Nephron progenitor cell (in vitro differentiated cells): Measurements from ENCODE around the gene BTBD2.

Experiments
- DNase-seq: peaks from one replicate; pipeline ENCODE4 v3.0.0; 2021
- H3K27ac Mint-ChIP-seq: 2 replicates; pipeline ENCODE4 v1.8.0; 2021; ENCODE audit warnings: mild to moderate bottlenecking, moderate library complexity, mixed read lengths
- H3K27me3 Mint-ChIP-seq: 2 replicates; pipeline ENCODE4 v1.8.0; 2021; ENCODE audit warnings: mild to moderate bottlenecking, low read depth, mixed read lengths; ENCODE audit not compliant: poor library complexity
- H3K36me3 Mint-ChIP-seq: 2 replicates; pipeline ENCODE4 v1.8.0; 2021; ENCODE audit warnings: low read depth, mixed read lengths
- H3K4me1 Mint-ChIP-seq: 2 replicates; pipeline ENCODE4 v1.8.0; 2021; ENCODE audit warnings: mixed read lengths
- H3K4me3 Mint-ChIP-seq: 2 replicates; pipeline ENCODE4 v1.8.0; 2021; ENCODE audit warnings: mild to moderate bottlenecking, moderate library complexity, mixed read lengths
- H3K9me3 Mint-ChIP-seq: 2 replicates; pipeline ENCODE4 v1.8.0; 2021; ENCODE audit warnings: mild to moderate bottlenecking, moderate library complexity, mixed read lengths
- TF ChIP-seq, protein P1 (sequence below): fragments of 200-600 bp; sonication (generic); IDR thresholded peaks from 2 replicates; pipeline ENCODE4 v1.5.0; 2021; ENCODE audit warnings: antibody characterized with exemption

Gene BTBD2

DNA sequence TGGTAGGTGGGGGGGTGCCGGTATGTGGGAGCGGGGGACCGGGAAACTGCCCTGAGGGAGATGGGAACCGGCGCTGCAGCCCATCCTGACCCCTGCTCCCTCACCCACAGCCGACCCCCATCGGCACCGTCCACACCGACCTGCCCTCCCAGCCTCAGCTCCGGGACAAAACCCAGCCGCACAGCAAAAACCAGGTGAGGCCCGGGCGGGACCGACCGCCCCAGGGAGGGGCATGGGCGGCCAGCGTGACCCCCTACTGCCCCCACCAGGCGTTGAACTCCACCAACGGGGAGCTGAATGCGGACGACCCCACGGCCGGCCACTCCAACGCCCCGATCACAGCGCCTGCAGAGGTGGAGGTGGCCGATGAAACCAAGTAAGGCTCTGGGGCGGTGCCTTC is 35.9 kb downstream of the BTBD2 start:
- peaks cover 36% of the 10 kb centered on the region for H3K36me3 Mint-ChIP-seq
- no peaks in the 10 kb centered on the region for H3K27me3 Mint-ChIP-seq
- no peak overlapping the region for H3K27ac Mint-ChIP-seq
- DNase-seq = no peak
- no peaks in the 10 kb centered on the region for H3K4me1 Mint-ChIP-seq
- no peaks in the 10 kb centered on the region for H3K9me3 Mint-ChIP-seq
- TF ChIP-seq, protein P1, sequence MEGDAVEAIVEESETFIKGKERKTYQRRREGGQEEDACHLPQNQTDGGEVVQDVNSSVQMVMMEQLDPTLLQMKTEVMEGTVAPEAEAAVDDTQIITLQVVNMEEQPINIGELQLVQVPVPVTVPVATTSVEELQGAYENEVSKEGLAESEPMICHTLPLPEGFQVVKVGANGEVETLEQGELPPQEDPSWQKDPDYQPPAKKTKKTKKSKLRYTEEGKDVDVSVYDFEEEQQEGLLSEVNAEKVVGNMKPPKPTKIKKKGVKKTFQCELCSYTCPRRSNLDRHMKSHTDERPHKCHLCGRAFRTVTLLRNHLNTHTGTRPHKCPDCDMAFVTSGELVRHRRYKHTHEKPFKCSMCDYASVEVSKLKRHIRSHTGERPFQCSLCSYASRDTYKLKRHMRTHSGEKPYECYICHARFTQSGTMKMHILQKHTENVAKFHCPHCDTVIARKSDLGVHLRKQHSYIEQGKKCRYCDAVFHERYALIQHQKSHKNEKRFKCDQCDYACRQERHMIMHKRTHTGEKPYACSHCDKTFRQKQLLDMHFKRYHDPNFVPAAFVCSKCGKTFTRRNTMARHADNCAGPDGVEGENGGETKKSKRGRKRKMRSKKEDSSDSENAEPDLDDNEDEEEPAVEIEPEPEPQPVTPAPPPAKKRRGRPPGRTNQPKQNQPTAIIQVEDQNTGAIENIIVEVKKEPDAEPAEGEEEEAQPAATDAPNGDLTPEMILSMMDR = no peak
- no peak overlapping the region for H3K4me3 Mint-ChIP-seq

DNA sequence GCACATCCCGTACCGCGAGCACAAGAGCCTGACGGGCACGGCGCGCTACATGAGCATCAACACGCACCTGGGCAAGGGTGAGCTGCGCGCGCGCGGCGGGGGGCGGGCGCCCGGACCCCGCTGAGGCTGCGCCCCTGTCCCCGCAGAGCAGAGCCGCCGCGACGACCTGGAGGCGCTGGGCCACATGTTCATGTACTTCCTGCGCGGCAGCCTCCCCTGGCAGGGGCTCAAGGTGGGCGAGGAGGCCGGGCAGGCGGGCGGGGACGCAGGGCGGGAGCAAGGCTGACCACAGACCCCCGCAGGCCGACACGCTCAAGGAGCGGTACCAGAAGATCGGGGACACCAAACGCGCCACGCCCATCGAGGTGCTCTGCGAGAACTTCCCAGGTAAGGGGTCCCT is 36.5 kb downstream of the BTBD2 start:
- Mint-ChIP-seq H3K27ac (no peak overlapping the region), H3K4me3 (no peak overlapping the region), H3K9me3 (no peaks in the 10 kb centered on the region), H3K27me3 (no peaks in the 10 kb centered on the region), H3K4me1 (no peaks in the 10 kb centered on the region), H3K36me3 (peaks cover 31% of the 10 kb centered on the region)
- DNase-seq = no peak
- TF ChIP-seq, protein P1 = no peak

DNA sequence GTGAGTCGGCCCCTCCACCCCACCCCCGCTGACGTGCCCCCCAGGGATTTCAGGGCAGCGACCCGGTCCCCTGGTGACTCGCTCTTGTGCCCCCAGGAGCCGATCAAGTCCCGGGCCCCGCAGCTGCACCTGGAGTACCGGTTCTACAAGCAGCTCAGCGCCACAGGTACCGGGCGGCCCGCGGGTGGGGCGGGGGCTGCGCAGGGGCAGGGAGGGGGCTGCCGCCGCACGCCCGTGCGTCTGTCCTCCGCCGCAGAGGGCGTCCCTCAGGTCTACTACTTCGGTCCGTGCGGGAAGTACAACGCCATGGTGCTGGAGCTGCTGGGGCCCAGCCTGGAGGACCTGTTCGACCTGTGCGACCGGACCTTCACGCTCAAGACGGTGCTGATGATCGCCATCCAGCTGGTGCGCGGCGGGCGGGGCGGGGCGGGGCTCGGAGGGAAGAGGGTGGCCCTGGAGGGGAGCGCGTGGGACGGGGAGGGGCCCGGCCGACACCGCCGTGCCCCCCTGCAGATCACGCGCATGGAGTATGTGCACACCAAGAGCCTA is 37.1 kb downstream of the BTBD2 start:
- no peaks in the 10 kb centered on the region for H3K4me1 Mint-ChIP-seq
- no peak overlapping the region for H3K4me3 Mint-ChIP-seq
- no peak overlapping the region for H3K27ac Mint-ChIP-seq
- no peak for DNase-seq
- H3K9me3 Mint-ChIP-seq = no peaks in the 10 kb centered on the region
- TF ChIP-seq, protein P1 = no peak
- H3K36me3 Mint-ChIP-seq = peaks cover 32% of the 10 kb centered on the region
- no peaks in the 10 kb centered on the region for H3K27me3 Mint-ChIP-seq

DNA sequence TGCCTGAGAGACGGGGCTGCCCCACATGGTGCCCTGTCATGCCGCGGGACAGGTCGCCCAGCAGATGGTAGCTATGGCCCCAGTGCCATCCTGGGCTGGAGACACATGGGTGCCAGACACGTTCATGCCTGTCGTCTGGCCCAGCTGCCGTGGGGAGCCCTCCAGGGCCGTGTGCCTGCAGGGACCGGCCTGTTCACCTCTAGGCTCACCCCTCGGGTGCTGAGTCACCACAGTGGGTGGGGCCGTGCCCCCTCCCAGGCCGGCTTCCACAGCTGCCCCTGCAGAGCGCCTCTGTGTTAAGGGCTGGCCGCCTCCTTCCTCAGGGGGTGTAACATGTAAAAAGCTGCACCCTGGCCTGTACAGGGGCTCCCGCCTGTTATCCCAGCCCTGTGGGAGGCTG is 38.4 kb downstream of the BTBD2 start:
- no peak overlapping the region for H3K27ac Mint-ChIP-seq
- no peaks in the 10 kb centered on the region for H3K4me1 Mint-ChIP-seq
- DNase-seq = no peak
- no peaks in the 10 kb centered on the region for H3K9me3 Mint-ChIP-seq
- TF ChIP-seq, protein P1 = no peak
- H3K4me3 Mint-ChIP-seq = no peak overlapping the region
- H3K27me3 Mint-ChIP-seq = peaks cover 3% of the 10 kb centered on the region
- H3K36me3 Mint-ChIP-seq = peaks cover 30% of the 10 kb centered on the region

DNA sequence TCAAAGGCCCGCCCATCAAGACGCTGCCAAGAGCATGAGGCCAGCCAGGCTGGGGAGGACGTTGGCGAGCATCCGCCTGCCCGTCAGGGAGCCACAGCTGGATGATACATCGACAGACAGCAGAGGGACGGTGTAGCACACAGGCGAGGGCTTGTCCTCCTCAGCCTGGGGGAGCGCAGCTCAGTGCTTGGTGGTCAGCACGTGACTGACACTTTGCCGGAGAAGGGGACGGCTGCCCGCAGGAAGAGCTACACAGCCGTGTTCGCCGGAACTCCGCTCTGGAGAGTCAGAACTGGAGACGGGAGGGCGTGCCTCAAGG is 40.4 kb downstream of the BTBD2 start:
- H3K36me3 Mint-ChIP-seq = peaks cover 22% of the 10 kb centered on the region

More for the DNA sequence above, 40.4 kb downstream of the BTBD2 start:
- Mint-ChIP-seq H3K4me1 (no peaks in the 10 kb centered on the region), H3K27me3 (peaks cover 5% of the 10 kb centered on the region), H3K4me3 (no peak overlapping the region), H3K9me3 (no peaks in the 10 kb centered on the region), H3K27ac (peak overlapping the region; percentile 25)
- TF ChIP-seq, protein P1 = no peak
- DNase-seq = no peak
